AG09319 (cell line): ENCODE measurements around the gene WDFY2.
"Not testable (repeated sequence)": the region's sequence is repeated elsewhere in the genome, so short reads cannot be mapped to it uniquely, and the experiment has no call there.

Experiments used
- DNase-seq: peaks from one replicate; pipeline ENCODE4 v3.0.0-alpha.2; 2010; ENCODE audit warnings: low read depth; ENCODE audit errors: extremely low read depth
- TF ChIP-seq, protein P1 (sequence below): IDR thresholded peaks from 2 replicates; pipeline ENCODE4 v1.5.1; 2011; ENCODE audit warnings: low read depth, mild to moderate bottlenecking, inconsistent platforms, low read length, moderate library complexity

The WDFY2 gene, protein sequence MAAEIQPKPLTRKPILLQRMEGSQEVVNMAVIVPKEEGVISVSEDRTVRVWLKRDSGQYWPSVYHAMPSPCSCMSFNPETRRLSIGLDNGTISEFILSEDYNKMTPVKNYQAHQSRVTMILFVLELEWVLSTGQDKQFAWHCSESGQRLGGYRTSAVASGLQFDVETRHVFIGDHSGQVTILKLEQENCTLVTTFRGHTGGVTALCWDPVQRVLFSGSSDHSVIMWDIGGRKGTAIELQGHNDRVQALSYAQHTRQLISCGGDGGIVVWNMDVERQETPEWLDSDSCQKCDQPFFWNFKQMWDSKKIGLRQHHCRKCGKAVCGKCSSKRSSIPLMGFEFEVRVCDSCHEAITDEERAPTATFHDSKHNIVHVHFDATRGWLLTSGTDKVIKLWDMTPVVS

DNA sequence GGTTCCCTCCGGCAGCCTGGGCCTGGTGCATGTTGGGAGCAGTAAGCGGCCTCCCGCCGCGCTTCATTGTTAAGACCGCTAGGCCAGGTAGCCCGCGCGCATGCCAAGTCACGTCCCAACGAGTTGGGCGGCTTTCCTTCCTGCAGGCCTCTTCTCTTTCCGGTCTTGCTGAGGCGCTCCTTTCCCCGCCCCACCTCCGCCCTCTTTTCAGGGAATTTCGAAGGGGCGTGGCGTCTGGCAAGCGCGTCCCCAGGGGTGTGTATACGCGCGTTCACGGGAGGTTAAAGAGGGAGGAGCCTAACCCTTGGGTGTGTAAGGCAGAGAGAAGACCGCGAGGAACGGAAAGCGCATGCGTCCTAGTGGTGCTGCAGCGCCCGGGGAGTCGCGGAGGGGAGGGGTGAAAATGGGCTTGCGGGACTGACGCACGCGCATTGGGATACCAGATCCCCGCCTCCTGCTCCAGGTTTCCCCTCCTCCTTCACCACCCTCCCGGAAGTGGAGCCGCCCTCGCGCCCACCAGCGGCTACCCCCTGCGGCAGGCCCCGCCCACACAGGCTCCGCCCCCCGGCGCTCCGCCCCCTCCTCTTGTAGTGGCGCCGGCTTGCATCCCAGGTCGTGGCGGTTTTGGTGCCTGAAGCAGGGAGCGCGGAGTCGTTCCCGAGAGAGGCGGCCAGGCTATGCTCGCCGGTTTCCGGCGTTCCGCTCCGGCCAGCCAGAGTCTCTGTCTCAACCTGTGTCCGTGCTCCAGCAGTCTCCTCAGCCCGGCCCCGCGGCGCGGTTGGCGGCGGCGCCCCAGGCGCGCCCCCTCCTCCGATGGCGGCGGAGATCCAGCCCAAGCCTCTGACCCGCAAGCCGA lies at the start of gene WDFY2:
TSS of gene WDFY2 (plus strand) at position 588 of the 856 bp plus-strand sequence. CDS start at position 814, 226 bp downstream.
- DNase-seq, result peak; percentile 100
- TF ChIP-seq, protein P1, sequence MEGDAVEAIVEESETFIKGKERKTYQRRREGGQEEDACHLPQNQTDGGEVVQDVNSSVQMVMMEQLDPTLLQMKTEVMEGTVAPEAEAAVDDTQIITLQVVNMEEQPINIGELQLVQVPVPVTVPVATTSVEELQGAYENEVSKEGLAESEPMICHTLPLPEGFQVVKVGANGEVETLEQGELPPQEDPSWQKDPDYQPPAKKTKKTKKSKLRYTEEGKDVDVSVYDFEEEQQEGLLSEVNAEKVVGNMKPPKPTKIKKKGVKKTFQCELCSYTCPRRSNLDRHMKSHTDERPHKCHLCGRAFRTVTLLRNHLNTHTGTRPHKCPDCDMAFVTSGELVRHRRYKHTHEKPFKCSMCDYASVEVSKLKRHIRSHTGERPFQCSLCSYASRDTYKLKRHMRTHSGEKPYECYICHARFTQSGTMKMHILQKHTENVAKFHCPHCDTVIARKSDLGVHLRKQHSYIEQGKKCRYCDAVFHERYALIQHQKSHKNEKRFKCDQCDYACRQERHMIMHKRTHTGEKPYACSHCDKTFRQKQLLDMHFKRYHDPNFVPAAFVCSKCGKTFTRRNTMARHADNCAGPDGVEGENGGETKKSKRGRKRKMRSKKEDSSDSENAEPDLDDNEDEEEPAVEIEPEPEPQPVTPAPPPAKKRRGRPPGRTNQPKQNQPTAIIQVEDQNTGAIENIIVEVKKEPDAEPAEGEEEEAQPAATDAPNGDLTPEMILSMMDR, result peak; percentile 12

DNA sequence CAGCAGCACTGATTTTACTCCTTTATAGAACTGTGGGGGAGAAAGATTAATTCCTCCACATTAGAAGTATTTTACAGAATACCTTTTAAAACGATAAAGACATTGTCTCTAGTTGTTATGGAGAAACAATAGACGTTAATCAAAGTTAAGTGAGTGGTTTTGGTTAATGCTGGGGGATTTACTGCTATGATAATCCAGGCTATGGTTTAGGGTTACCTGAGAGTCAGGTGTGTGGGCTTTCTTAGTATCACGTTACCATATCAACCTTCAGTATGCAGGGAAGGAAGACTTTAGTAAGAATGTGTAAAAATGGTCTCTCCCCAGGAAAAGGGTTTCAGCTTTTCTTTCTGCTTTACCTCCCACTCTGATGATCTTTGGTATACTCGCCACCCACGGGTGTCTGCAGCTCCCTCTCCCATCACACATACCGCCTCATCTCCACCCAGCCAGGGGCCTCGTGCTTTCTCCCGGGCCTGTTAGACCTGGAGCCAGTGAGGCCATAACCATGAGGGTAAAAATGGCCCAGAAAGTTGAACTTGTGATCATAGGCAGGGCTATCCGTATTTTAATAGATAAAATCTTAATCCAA lies 45.6 kb upstream of the WDFY2 start:
- TF ChIP-seq, protein P1, result no peak
- no peak for DNase-seq

DNA sequence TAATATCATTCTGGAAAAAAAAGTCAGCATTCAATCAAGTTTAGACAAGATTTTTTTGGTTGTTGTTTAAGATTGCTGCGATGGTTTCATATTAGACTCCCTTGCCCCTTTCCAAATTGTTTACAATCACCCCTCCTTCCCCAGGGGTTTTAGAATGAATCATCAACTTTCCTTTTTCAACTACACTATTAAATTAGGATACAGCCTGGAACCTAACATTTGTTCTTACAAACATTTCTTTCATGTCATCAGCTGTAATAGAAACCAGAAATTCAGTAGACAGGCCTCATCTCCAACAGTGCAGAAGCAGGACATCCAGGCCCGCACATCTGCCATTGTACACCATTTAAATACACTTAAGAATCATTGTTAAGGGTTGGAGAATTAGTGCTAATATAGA lies 44.4 kb upstream of the WDFY2 start:
- TF ChIP-seq, protein P1, result no peak
- peak; percentile 29 for DNase-seq

DNA sequence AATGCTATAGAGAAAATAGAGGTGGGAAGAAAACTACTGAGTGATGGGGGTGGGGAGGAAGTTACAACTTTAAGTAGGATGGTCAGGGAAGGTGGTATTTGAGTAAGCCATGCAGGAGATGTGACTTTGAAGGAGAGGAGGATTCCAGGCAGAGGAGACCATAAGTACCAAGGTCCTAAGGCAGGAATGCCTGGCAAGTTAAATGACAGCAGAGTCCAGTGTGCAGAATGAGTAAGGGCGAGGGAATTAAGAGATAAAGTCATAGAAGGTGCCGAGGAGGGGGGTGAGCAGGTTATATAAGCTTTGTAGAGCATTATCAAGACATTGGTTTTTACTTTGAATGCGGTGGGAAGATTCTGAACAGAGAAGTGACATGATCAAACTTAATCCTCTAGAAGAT lies 43.2 kb upstream of the WDFY2 start:
- TF ChIP-seq, protein P1, result no peak

DNA sequence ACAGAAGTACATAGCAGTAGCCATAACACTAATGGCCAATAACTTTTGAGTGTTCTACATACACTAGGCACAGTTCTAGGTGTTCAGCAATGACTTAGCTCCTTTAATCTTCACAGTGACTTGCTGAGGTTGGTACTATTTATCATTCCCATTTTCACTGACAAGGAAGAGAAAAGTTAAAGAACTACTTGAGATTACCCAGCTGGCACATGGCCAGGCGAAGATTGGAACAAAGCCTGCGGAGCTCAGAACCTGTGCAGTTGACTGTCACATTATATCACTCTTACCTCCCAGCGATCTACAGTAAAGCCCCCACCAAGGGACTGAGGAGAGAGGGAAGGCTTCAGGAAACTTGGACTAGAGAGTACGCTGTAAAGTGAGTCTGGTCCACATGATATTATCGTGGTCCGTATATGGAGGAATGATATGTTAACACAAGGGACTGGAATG lies 42.4 kb upstream of the WDFY2 start:
- TF ChIP-seq, protein P1, result no peak
- no peak for DNase-seq

More for the DNA sequence above, 43.2 kb upstream of the WDFY2 start:
- DNase-seq, result no peak

DNA sequence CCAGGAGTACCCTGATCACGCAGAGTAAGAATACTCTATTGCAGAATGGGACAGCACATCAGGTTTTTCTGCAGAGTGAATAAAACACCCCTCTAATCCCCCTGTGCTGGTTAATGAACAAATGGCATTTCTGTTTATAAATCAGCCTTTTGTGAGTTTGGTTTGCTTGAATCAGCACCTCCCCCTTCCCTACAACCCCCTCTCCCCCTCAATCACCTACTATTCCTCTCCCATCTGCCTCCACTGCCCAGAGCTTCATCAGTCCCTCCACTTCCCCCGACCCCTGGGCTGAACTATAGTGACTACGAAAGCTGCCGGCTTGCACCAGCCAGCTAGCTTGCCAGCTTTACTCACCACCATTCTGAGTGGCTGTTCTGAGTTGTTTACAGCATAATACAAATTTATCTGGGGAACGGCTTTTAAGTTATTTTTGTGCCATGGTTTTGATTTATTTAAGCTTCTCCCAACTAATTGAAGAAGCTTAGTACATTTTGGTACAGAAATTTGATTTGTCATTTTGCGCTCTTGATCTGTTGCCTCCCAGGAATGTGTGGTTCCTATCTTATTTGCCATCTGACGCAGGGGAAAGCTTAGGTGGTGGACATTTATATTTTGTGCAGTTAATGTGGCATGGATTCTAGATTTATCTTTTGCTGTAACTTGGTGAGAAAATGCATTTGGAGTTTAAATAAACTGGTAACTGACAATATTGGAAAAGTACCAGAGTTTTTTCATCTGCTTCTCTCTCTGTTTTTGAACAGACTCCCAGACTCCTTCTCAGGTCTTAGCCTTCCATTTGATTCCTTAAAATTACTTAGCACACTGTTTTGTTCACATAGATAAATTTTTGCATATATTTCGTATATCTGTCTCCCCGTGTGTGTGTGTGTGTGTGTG lies 41.7 kb upstream of the WDFY2 start:
- DNase-seq, result no peak
- TF ChIP-seq, protein P1, result no peak

DNA sequence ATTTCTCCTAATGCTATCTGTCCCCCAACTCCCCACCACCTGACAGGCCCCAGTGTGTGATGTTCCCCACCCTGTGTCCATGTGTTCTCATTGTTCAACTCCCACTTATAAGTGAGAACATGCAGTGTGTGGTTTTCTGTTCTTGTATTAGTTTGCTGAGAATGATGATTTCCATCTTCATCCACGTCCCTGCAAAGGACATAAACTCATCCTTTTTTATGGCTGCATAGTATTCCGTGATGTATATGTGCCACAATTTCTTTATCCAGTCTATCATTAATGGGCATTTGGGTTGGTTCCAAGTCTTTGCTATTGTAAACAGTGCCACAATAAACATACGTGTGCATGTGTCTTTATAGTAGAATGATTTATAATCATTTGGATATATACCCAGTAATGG lies 38.8 kb upstream of the WDFY2 start:
- DNase-seq, result not testable (repeated sequence)
